ENCODE data around the gene FUS. TPM values are rescaled to one million over a fixed set of nuclear protein-coding genes. Genes with fewer than 3 reads are reported as not detected.

The FUS gene
- total and polyA plus RNA-seq, 2 of the 8 experiments (the other 6 are each of a cell fraction or from before 2014, with no cell fraction given): 484 to 685 TPM

DNA sequence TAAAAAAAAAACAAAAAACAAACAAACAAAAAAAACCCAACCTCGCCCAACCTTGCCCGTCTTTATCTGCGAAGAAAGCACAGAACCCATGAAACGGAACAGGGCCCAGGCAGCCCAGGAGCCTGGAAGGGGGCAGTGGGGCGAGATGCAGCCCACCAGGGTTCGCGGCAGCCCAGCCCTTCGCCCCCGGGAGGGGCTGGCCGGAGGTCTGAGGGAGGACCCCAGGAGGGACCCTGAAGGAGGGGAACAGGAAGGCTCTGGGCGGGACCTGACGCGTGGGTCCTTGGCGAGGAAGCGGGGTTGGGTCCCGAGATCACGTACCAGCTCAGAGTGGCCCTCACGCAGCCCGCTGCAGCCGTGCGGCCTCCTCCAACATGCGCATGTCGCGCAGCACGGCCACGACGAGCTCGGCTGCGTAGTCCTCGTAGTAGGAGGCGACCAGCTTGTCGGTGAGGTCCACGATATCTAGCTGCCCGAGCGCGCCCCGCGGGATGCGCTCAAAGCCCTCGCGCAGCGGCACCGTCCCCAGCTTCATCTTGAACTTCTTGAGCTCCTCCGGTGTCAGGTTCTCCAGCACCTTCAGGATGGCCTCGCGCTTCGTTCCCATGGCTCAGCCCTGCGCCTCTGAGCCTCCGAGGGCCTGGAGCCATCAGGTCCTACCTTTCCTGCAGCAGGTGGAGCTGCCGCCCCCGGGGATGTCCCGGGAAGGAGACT lies 36.6 kb downstream of the FUS start, which contains the start of gene PYDC1:
Gene PYDC1, minus strand, starts transcription at position 714 of the 714 bp plus-strand sequence. Its CDS starts 107 bp downstream, at position 607.
- H3K4me1 ChIP-seq (replicated peaks in 1 of 4; ENCODE audit: control insufficient read depth in 3 of 4, insufficient read depth in 4 of 4, low read length in 3 of 4): peaks cover 0 to 33% (median 20%) of the 10 kb centered on the region in 4 experiments; a peak in 6 of 7 replicates
- H3K23me2 ChIP-seq (ENCODE audit: low read depth, low read length): peaks cover 19% of the 10 kb centered on the region
- H3K27me3 ChIP-seq (replicated peaks in 1 of 4; ENCODE audit: control insufficient read depth in 3 of 4, extremely low read depth in 1 of 4, insufficient read depth in 3 of 4, low read length in 3 of 4): peaks cover 8 to 21% (median 19%) of the 10 kb centered on the region in 4 experiments
- no peak within 1 kb of the TSS for H3K4ac ChIP-seq (replicated peaks; ENCODE audit: insufficient read length, low read depth, low read length)
- peak within 1 kb of the TSS; percentile 76; the same call in 1 of the 2 replicates for H2BK12ac ChIP-seq (ENCODE audit: low read depth, low read length)
- no peak within 1 kb of the TSS for H3K27ac ChIP-seq (ENCODE audit: low read depth, low read length)
- H2BK5ac ChIP-seq (ENCODE audit: low read depth, low read length): 0 out of 2 replicates have a peak within 1 kb of the TSS, but pooled peaks have one; percentile 13
- no peaks in the 10 kb centered on the region for H3K79me1 ChIP-seq (ENCODE audit: low read depth, low read length)
- no peaks in the 10 kb centered on the region for H3K79me2 ChIP-seq (ENCODE audit: control insufficient read depth in 1 of 2, insufficient read depth in 2 of 2, low read length in 2 of 2)
- peak within 1 kb of the TSS; percentile 48; the same call in 1 of the 2 replicates for H2BK20ac ChIP-seq (ENCODE audit: low read length)
- peak within 1 kb of the TSS; percentile 79 to 92 for H3K4me2 ChIP-seq (ENCODE audit: insufficient read depth in 1 of 2, low read depth in 2 of 2, low read length in 2 of 2)
- no peaks in the 10 kb centered on the region for H4K20me1 ChIP-seq (replicated peaks in 1 of 2; ENCODE audit: control insufficient read depth in 1 of 2, insufficient read depth in 2 of 2, low read length in 2 of 2)
- ChIA-PET CTCF (ENCODE audit: partially characterized antibody) (interaction anchor here (0.6 to 2.6 kb wide), 23 partner anchors 10 to 478 kb away, joined by 3 to 10 read pairs (median 3); partner anchors contain the start of genes PYCARD and ZNF843), POLR2A (ENCODE audit: partially characterized antibody) (interaction anchor here (0.6 to 24.0 kb wide), 13 partner anchors 11 to 279 kb away, joined by 3 to 430 read pairs (median 4); partner anchors contain the start of genes FUS and PYCARD)
- no peaks in the 10 kb centered on the region for H3K9me3 ChIP-seq (ENCODE audit: insufficient read depth in 2 of 2, low read depth in 1 of 2, low read length in 1 of 2)
- H2AFZ ChIP-seq (ENCODE audit: low read length): peak within 1 kb of the TSS; percentile 84
- DNase-seq (ENCODE audit: low read depth in 1 of 2, low spot score in 2 of 2) (peak in 1 of 2 experiments; percentile 75), FAIRE-seq (no peak)
- no peak within 1 kb of the TSS for H3K23ac ChIP-seq (ENCODE audit: insufficient read length)
- no peak within 1 kb of the TSS for H3K9ac ChIP-seq (replicated peaks in 1 of 4; ENCODE audit: extremely low read depth in 1 of 4, low read depth in 3 of 4, low read length in 3 of 4)
- 12% methylated on average over 52 of the region's 52 CpGs; no CpG with 5 or more reads in 1 of the 2 experiments for WGBS, 2 experiments (ENCODE audit: extremely low coverage in 1 of 2, insufficient coverage in 1 of 2, insufficient read length in 1 of 2, insufficient replicate concordance in 2 of 2, low coverage in 1 of 2, low lambda C conversion rate in 2 of 2, missing lambda C conversion rate in 1 of 2)
- H4K8ac ChIP-seq (ENCODE audit: extremely low read depth, insufficient read depth, low read length): peak within 1 kb of the TSS; percentile 22
- H3K36me3 ChIP-seq (ENCODE audit: control insufficient read depth in 2 of 4, insufficient read depth in 4 of 4, low read length in 3 of 4): no peaks in the 10 kb centered on the region
- peak within 1 kb of the TSS; percentile 95; the same call in 1 of the 2 replicates for H2BK15ac ChIP-seq (ENCODE audit: low read length)
- H3K18ac ChIP-seq (ENCODE audit: extremely low read depth, low read length): peak within 1 kb of the TSS; percentile 48
- H2BK120ac ChIP-seq (replicated peaks; ENCODE audit: low read depth, low read length): no peak within 1 kb of the TSS
- no peak within 1 kb of the TSS for H3K56ac ChIP-seq (replicated peaks; ENCODE audit: insufficient read length, low read depth, low read length)
- H3K4me3 ChIP-seq (ENCODE audit: extremely low read depth in 1 of 4, insufficient read depth in 2 of 4, low read depth in 3 of 4, low read length in 4 of 4): peak within 1 kb of the TSS; percentile 1 to 74 (median 49); a peak in 7 of 8 replicates
- H4K5ac ChIP-seq (ENCODE audit: insufficient read length, low read depth, low read length): no peak within 1 kb of the TSS
- H2AK5ac ChIP-seq (ENCODE audit: low read depth, low read length): no peak within 1 kb of the TSS
- peak within 1 kb of the TSS; percentile 61 for H4K91ac ChIP-seq (replicated peaks; ENCODE audit: insufficient read length, low read length)
- no peak within 1 kb of the TSS for H3K14ac ChIP-seq (ENCODE audit: insufficient read length)
- TF ChIP-seq, protein P1, sequence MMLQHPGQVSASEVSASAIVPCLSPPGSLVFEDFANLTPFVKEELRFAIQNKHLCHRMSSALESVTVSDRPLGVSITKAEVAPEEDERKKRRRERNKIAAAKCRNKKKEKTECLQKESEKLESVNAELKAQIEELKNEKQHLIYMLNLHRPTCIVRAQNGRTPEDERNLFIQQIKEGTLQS (IDR thresholded peaks at IDR 0.05; ENCODE audit: insufficient read depth, low read depth, low read length): no peak
- no peak for TF ChIP-seq POLR2AphosphoS5 (IDR thresholded peaks at IDR 0.05; ENCODE audit: low read depth, low read length)
- TF ChIP-seq, protein P2, sequence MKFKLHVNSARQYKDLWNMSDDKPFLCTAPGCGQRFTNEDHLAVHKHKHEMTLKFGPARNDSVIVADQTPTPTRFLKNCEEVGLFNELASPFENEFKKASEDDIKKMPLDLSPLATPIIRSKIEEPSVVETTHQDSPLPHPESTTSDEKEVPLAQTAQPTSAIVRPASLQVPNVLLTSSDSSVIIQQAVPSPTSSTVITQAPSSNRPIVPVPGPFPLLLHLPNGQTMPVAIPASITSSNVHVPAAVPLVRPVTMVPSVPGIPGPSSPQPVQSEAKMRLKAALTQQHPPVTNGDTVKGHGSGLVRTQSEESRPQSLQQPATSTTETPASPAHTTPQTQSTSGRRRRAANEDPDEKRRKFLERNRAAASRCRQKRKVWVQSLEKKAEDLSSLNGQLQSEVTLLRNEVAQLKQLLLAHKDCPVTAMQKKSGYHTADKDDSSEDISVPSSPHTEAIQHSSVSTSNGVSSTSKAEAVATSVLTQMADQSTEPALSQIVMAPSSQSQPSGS (IDR thresholded peaks at IDR 0.05; ENCODE audit: low read length): no peak
- no peak for TF ChIP-seq SIRT6 (IDR thresholded peaks at IDR 0.05; ENCODE audit: low read length)
- TF ChIP-seq, protein P3, sequence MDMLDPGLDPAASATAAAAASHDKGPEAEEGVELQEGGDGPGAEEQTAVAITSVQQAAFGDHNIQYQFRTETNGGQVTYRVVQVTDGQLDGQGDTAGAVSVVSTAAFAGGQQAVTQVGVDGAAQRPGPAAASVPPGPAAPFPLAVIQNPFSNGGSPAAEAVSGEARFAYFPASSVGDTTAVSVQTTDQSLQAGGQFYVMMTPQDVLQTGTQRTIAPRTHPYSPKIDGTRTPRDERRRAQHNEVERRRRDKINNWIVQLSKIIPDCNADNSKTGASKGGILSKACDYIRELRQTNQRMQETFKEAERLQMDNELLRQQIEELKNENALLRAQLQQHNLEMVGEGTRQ (IDR thresholded peaks at IDR 0.05; ENCODE audit: low read length): no peak
- no peak for TF ChIP-seq TEAD4 (IDR thresholded peaks at IDR 0.05; ENCODE audit: low read depth, low read length)
- TF ChIP-seq SP4 (IDR thresholded peaks at IDR 0.05; ENCODE audit: low read length): no peak
- TF ChIP-seq RAD21 (IDR thresholded peaks at IDR 0.05 in 1 of 2, conservative IDR thresholded peaks at IDR 0.05 in 1 of 2; ENCODE audit: low read depth in 2 of 2, low read length in 2 of 2): peak; percentile 29 to 43
